Hepatocyte (in vitro differentiated cells): Measurements from ENCODE around the gene CACTIN. TPM values are rescaled to one million over a fixed set of nuclear protein-coding genes. Genes with fewer than 3 reads are reported as not detected.

Experiments used
- DNase-seq: peaks from one replicate; pipeline ENCODE4 v3.0.0-alpha.2; 2016; ENCODE audit warnings: low spot score
- H2AFZ ChIP-seq: fragments of 200-600 bp; sonication (generic); 2 replicates; pipeline ENCODE4 v1.6.0; 2016; ENCODE audit warnings: antibody characterized with exemption, mild to moderate bottlenecking
- H3K27ac ChIP-seq: fragments of 200-600 bp; sonication (generic); 2 replicates; pipeline ENCODE4 v1.5.1; 2016; ENCODE audit warnings: mild to moderate bottlenecking
- H3K27me3 ChIP-seq: fragments of 200-600 bp; sonication (generic); 2 replicates; pipeline ENCODE4 v1.6.1; 2016
- H3K36me3 ChIP-seq: fragments of 200-600 bp; sonication (generic); replicated peaks from 2 replicates; pipeline ENCODE4 v1.5.1; 2016; ENCODE audit warnings: low read depth; ENCODE audit not compliant: insufficient read depth
- H3K4me1 ChIP-seq: fragments of 200-600 bp; sonication (generic); 2 replicates; pipeline ENCODE4 v1.5.1; 2016; ENCODE audit warnings: mild to moderate bottlenecking, moderate library complexity; ENCODE audit not compliant: insufficient read depth
- H3K4me2 ChIP-seq: fragments of 200-600 bp; sonication (generic); 2 replicates; pipeline ENCODE4 v1.6.0; 2016
- H3K4me3 ChIP-seq: fragments of 200-600 bp; sonication (generic); 2 replicates; pipeline ENCODE4 v1.5.1; 2016; ENCODE audit warnings: mild to moderate bottlenecking
- H3K79me2 ChIP-seq: fragments of 200-600 bp; sonication (generic); 2 replicates; pipeline ENCODE4 v1.6.0; 2017; ENCODE audit warnings: mild to moderate bottlenecking
- H3K9me2 ChIP-seq: fragments of 200-600 bp; sonication (generic); replicated peaks from 2 replicates; pipeline ENCODE4 v1.6.0; 2017; ENCODE audit warnings: mild to moderate bottlenecking; ENCODE audit not compliant: insufficient read depth
- H3K9me3 ChIP-seq: fragments of 200-600 bp; sonication (generic); 2 replicates; pipeline ENCODE4 v1.5.1; 2016; ENCODE audit warnings: low read depth, mild to moderate bottlenecking
- H4K20me1 ChIP-seq: fragments of 200-600 bp; sonication (generic); 2 replicates; pipeline ENCODE4 v1.6.0; 2016; ENCODE audit warnings: mild to moderate bottlenecking; ENCODE audit not compliant: insufficient read depth, poor library complexity, severe bottlenecking
- CTCF ChIP-seq: fragments of 200-600 bp; sonication (generic); IDR thresholded peaks from 2 replicates; pipeline ENCODE4 v1.5.1; 2016; ENCODE audit warnings: antibody characterized with exemption, mild to moderate bottlenecking; ENCODE audit not compliant: poor library complexity
- EZH2 ChIP-seq: fragments of 200-600 bp; sonication (generic); IDR thresholded peaks from 2 replicates; pipeline ENCODE4 v1.6.1; 2016; ENCODE audit warnings: antibody characterized with exemption, mild to moderate bottlenecking, borderline replicate concordance
- EZH2phosphoT487 ChIP-seq: fragments of 200-600 bp; sonication (generic); IDR thresholded peaks from one replicate; pipeline ENCODE4 v1.6.1; 2018; ENCODE audit warnings: antibody characterized with exemption, mild to moderate bottlenecking, low read depth, moderate library complexity; ENCODE audit not compliant: unreplicated experiment, severe bottlenecking
- WGBS: methylation state at CpG from one replicate; pipeline ENCODE4 v1.1.6; 2016; ENCODE audit warnings: low lambda C conversion rate; ENCODE audit errors: missing lambda C conversion rate; 5-methylcytosine and 5-hydroxymethylcytosine counted together
- polyA plus RNA-seq: library from polyadenylated mRNA; unstranded; fragments of >200 nt; fragmentation: Nextera tagmentation; extraction: Ambion mirVana; gene quantifications from 2 replicates; pipeline ENCODE4 v1.2.1, GENCODE V29; 2016
- total RNA-seq: library from RNA; depleted of rRNA; stranded (reverse); fragments of >200 nt; gene quantifications from 2 replicates; pipeline ENCODE4 v1.2.3, GENCODE V29; 2014

The CACTIN gene
- total and polyA plus RNA-seq, 2 experiments from 2014 or later, result 15.7 to 18.3 TPM

GRCh38 chr19:3665681-3666544 is 39.3 kb upstream of the CACTIN start:
- H3K4me1 ChIP-seq, result peaks cover 22% of the 10 kb centered on the region
- TF ChIP-seq EZH2phosphoT487, result no peak
- TF ChIP-seq CTCF, result peak; percentile 97
- H3K4me2 ChIP-seq, result no peak overlapping the region
- peaks cover 5% of the 10 kb centered on the region for H3K79me2 ChIP-seq
- H3K36me3 ChIP-seq, result no peaks in the 10 kb centered on the region
- no peak overlapping the region for H3K4me3 ChIP-seq
- no peaks in the 10 kb centered on the region for H3K27me3 ChIP-seq
- H2AFZ ChIP-seq, result no peak overlapping the region
- H3K27ac ChIP-seq, result no peak overlapping the region
- H3K9me3 ChIP-seq, result no peaks in the 10 kb centered on the region
- whole genome bisulfite sequencing, result 66% methylated on average over 30 of the region's 40 CpGs
- no peaks in the 10 kb centered on the region for H3K9me2 ChIP-seq
- DNase-seq, result peak; percentile 62
- peaks cover 6% of the 10 kb centered on the region for H4K20me1 ChIP-seq

- Histone ChIP-seq H3K27me3 (no peaks in the 10 kb centered on the region), H3K4me3 (no peak overlapping the region), H3K79me2 (peaks cover 3% of the 10 kb centered on the region), H3K36me3 (no peaks in the 10 kb centered on the region), H3K27ac (no peak overlapping the region), H3K4me2 (no peak overlapping the region), H3K9me3 (no peaks in the 10 kb centered on the region), H3K4me1 (peaks cover 18% of the 10 kb centered on the region), H4K20me1 (peaks cover 6% of the 10 kb centered on the region), H2AFZ (no peak overlapping the region), H3K9me2 (no peaks in the 10 kb centered on the region)
- TF ChIP-seq EZH2phosphoT487 (no peak), EZH2 (no peak), CTCF (no peak)
- 97% methylated on average over 19 of the region's 19 CpGs for WGBS
- DNase-seq, result no peak
Measured at GRCh38 chr19:3664879-3665642, 38.5 kb upstream of the CACTIN start.

GRCh38 chr19:3663838-3664237 is 37.2 kb upstream of the CACTIN start:
- Histone ChIP-seq H2AFZ (no peak overlapping the region), H3K79me2 (peaks cover 3% of the 10 kb centered on the region), H3K4me1 (peaks cover 9% of the 10 kb centered on the region), H3K4me3 (no peak overlapping the region), H3K9me2 (no peaks in the 10 kb centered on the region), H3K36me3 (no peaks in the 10 kb centered on the region), H3K9me3 (no peaks in the 10 kb centered on the region), H3K27ac (no peak overlapping the region), H3K27me3 (no peaks in the 10 kb centered on the region), H4K20me1 (peaks cover 5% of the 10 kb centered on the region), H3K4me2 (no peak overlapping the region)
- WGBS, result 98% methylated on average over 18 of the region's 18 CpGs
- no peak for TF ChIP-seq EZH2phosphoT487
- no peak for TF ChIP-seq EZH2
- no peak for TF ChIP-seq CTCF
- no peak for DNase-seq
